PFSK-1 (cell line): ENCODE results near the gene CD164L2.

ENCODE experiments used
- FOXP2 ChIP-seq: optimal IDR thresholded peaks from 2 replicates; pipeline ENCODE3; 2011; ENCODE audit warnings: borderline replicate concordance, control low read depth, inconsistent platforms; ENCODE audit not compliant: insufficient read depth; ENCODE audit errors: extremely low read length, extremely low read depth
- POLR2AphosphoS5 ChIP-seq: IDR thresholded peaks from 2 replicates; pipeline ENCODE4 v1.6.1; 2012; ENCODE audit warnings: low read depth, mild to moderate bottlenecking, control low read depth, low read length, moderate library complexity
- SIN3A ChIP-seq: IDR thresholded peaks from 2 replicates; pipeline ENCODE4 v1.6.1; 2012; ENCODE audit warnings: mild to moderate bottlenecking, low read length, moderate library complexity, borderline replicate concordance; ENCODE audit not compliant: insufficient read depth
- TAF1 ChIP-seq: IDR thresholded peaks from 2 replicates; pipeline ENCODE4 v1.6.1; 2012; ENCODE audit warnings: low read length, control low read depth, borderline replicate concordance; ENCODE audit not compliant: insufficient read depth

DNA sequence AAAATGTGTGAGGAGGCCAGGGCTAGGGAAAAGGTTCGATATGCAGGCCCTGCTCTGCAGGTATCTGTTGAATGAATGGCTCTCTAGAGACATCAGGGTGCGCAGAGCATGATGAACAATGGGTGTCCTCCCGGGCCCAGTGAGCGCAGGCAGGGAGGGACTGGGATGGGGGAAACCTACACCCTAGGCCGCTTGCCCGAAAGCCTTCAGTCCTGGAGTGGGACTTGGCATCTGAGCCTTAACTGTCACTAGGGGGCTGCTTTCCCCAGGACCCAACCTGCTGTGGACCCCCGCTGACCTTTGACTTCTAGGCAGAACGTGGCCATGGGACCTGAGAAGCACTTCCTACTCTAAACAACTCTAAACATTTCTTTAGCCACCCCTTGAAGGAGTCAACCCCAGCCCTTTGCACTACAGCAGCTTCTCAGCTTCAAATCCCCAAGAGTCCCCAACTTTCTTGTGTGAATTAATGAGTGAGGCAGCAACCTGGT lies 15.9 kb downstream of the CD164L2 start:
- TF ChIP-seq SIN3A, result no peak
- no peak for TF ChIP-seq TAF1
- no peak for TF ChIP-seq POLR2AphosphoS5
- TF ChIP-seq FOXP2, result no peak
